HG03103 (cell line): ENCODE data around the gene AZI2.
A peak's percentile ranks its signal among the peaks of the same experiment; 100 is the strongest.

Experiments used
- ATAC-seq: cut with Tn5 transposase; IDR thresholded peaks from one replicate; pipeline ENCODE4 v1.9.1; 2021; ENCODE audit warnings: low read depth; ENCODE audit not compliant: unreplicated experiment

The AZI2 gene

GRCh38 chr3:28348629-28349468 lies at the start of gene AZI2, which contains the start of gene ZCWPW2:
AZI2 (minus strand) TSS chr3:28348824; CDS start chr3:28340617, 8,207 bp downstream.
ZCWPW2 (plus strand) TSS chr3:28348721; CDS start chr3:28413069, 64,348 bp downstream.
- peak; percentile 81 for ATAC-seq

- ATAC-seq, result no peak
These were observed 40.4 kb upstream of the AZI2 start for GRCh38 chr3:28388978-28389377.

- no peak for ATAC-seq
These were observed 37.4 kb upstream of the AZI2 start for GRCh38 chr3:28386049-28386448.

- no peak for ATAC-seq
These were observed 27.8 kb upstream of the AZI2 start for GRCh38 chr3:28376424-28376823.

- no peak for ATAC-seq
These were observed 911 bp upstream of the AZI2 start for GRCh38 chr3:28349469-28350000.

GRCh38 chr3:28348265-28348628 lies 377 bp downstream of the AZI2 start:
- no peak for ATAC-seq

GRCh38 chr3:28347374-28348264 lies 1.0 kb downstream of the AZI2 start:
- ATAC-seq, result no peak

GRCh38 chr3:28345690-28346089 lies 2.9 kb downstream of the AZI2 start:
- no peak for ATAC-seq

GRCh38 chr3:28343144-28343543 lies 5.5 kb downstream of the AZI2 start:
- ATAC-seq, result no peak

- ATAC-seq, result no peak
These were observed 11.4 kb downstream of the AZI2 start for GRCh38 chr3:28337230-28337629.

- ATAC-seq, result no peak
These were observed 13.4 kb downstream of the AZI2 start for GRCh38 chr3:28335246-28335645.

GRCh38 chr3:28334552-28334951 lies 14.1 kb downstream of the AZI2 start:
- ATAC-seq, result no peak

GRCh38 chr3:28328188-28329151 lies 20.2 kb downstream of the AZI2 start:
- no peak for ATAC-seq

GRCh38 chr3:28326458-28326926 lies 22.1 kb downstream of the AZI2 start:
- ATAC-seq, result peak; percentile 77

- ATAC-seq, result no peak
These were observed 26.2 kb downstream of the AZI2 start for GRCh38 chr3:28322464-28322863.

GRCh38 chr3:28320981-28321380 lies 27.6 kb downstream of the AZI2 start:
- ATAC-seq, result no peak

GRCh38 chr3:28317438-28318022 lies 31.1 kb downstream of the AZI2 start:
- ATAC-seq, result peak; percentile 89

- ATAC-seq, result no peak
These were observed 32.4 kb downstream of the AZI2 start for GRCh38 chr3:28316226-28316625.

- no peak for ATAC-seq
These were observed 32.9 kb downstream of the AZI2 start for GRCh38 chr3:28315711-28316110.

- no peak for ATAC-seq
These were observed 40.4 kb downstream of the AZI2 start for GRCh38 chr3:28308196-28308595.
